WTC11 (cell line): ENCODE measurements around the gene ADCY10. TPM values are rescaled to one million over a fixed set of nuclear protein-coding genes. Genes with fewer than 3 reads are reported as not detected.

Experiments
- ATAC-seq: fragments of 200-7000 bp; cut with Tn5 transposase; 2 replicates; pipeline ENCODE4 v1.10.0; 2021; ENCODE audit warnings: mild to moderate bottlenecking, moderate library complexity
- CTCF ChIA-PET: fragments of 300-600 bp; sonication (Branson Sonifier 250); formaldehyde crosslinking; loops from one replicate; lab custom pipeline; 2021; ENCODE audit warnings: antibody characterized with exemption; lab: Charles Lee
- POLR2A ChIA-PET: fragments of 350-600 bp; sonication (Branson Sonifier 250); formaldehyde crosslinking; loops from one replicate; lab custom pipeline; 2021; ENCODE audit warnings: antibody characterized with exemption; lab: Charles Lee
- DNase-seq: peaks from one replicate; pipeline ENCODE4 v3.0.0; 2021; ENCODE audit warnings: low spot score
- H3K27ac Mint-ChIP-seq: 2 replicates; pipeline ENCODE4 v1.8.0; 2021; ENCODE audit warnings: mixed read lengths
- H3K27me3 Mint-ChIP-seq: 2 replicates; pipeline ENCODE4 v1.8.0; 2021; ENCODE audit warnings: low read depth, mild to moderate bottlenecking, moderate library complexity, mixed read lengths
- H3K36me3 Mint-ChIP-seq: 2 replicates; pipeline ENCODE4 v1.8.0; 2021; ENCODE audit warnings: mixed read lengths
- H3K4me1 Mint-ChIP-seq: 2 replicates; pipeline ENCODE4 v1.8.0; 2022; ENCODE audit warnings: mixed read lengths
- H3K4me3 Mint-ChIP-seq: 2 replicates; pipeline ENCODE4 v1.8.0; 2021; ENCODE audit warnings: mild to moderate bottlenecking, moderate library complexity, mixed read lengths
- H3K9me3 Mint-ChIP-seq: 2 replicates; pipeline ENCODE4 v1.8.0; 2021; ENCODE audit warnings: mixed read lengths
- GRHL2 ChIP-seq: fragments of 250-450 bp; sonication (Bioruptor Pico); IDR thresholded peaks from 2 replicates; pipeline ENCODE4 v1.8.0; 2022; ENCODE audit warnings: mild to moderate bottlenecking, moderate library complexity; ENCODE audit not compliant: insufficient replicate concordance, severe bottlenecking
- JAZF1 ChIP-seq: fragments of 250-450 bp; sonication (Bioruptor Pico); IDR thresholded peaks from 2 replicates; pipeline ENCODE4 v1.9.0; 2021; ENCODE audit warnings: moderate library complexity, mild to moderate bottlenecking, inconsistent platforms
- NFYB ChIP-seq: sonication (generic); formaldehyde crosslinking; conservative IDR thresholded peaks from 2 replicates; pipeline ENCODE4 v1.8.0; 2022; ENCODE audit warnings: low read depth, missing genetic modification reagents
- PRRX2 ChIP-seq: fragments of 250-450 bp; sonication (Bioruptor Pico); IDR thresholded peaks from 2 replicates; pipeline ENCODE4 v1.8.0; 2021; ENCODE audit warnings: mild to moderate bottlenecking
- SOX15 ChIP-seq: fragments of 250-450 bp; sonication (Bioruptor Pico); IDR thresholded peaks from 2 replicates; pipeline ENCODE4 v1.9.0; 2021; ENCODE audit warnings: mild to moderate bottlenecking
- TCF7 ChIP-seq: sonication (generic); formaldehyde crosslinking; IDR thresholded peaks from 2 replicates; pipeline ENCODE4 v1.8.0; 2022; ENCODE audit warnings: mild to moderate bottlenecking, low read depth, missing genetic modification reagents, moderate library complexity
- TEAD4 ChIP-seq: sonication (generic); formaldehyde crosslinking; IDR thresholded peaks from 2 replicates; pipeline ENCODE4 v1.8.0; 2022; ENCODE audit warnings: mild to moderate bottlenecking, missing genetic modification reagents
- ZNF121 ChIP-seq: sonication (generic); formaldehyde crosslinking; IDR thresholded peaks from 2 replicates; pipeline ENCODE4 v1.8.0; 2023; ENCODE audit warnings: missing genetic modification reagents
- ZNF219 ChIP-seq: sonication (generic); formaldehyde crosslinking; IDR thresholded peaks from 2 replicates; pipeline ENCODE4 v1.8.0; 2023; ENCODE audit warnings: missing genetic modification reagents, mild to moderate bottlenecking, borderline replicate concordance
- ZNF232 ChIP-seq: sonication (generic); formaldehyde crosslinking; IDR thresholded peaks from 2 replicates; pipeline ENCODE4 v1.8.0; 2022; ENCODE audit warnings: mild to moderate bottlenecking, missing genetic modification reagents
- total RNA-seq: library from RNA; stranded (reverse); gene quantifications from 3 replicates; pipeline ENCODE4 v1.2.3, GENCODE V29; 2021
- TF ChIP-seq, protein P1 (sequence below): fragments of 250-450 bp; sonication (Bioruptor Pico); IDR thresholded peaks from 2 replicates; pipeline ENCODE4 v1.9.0; 2021; ENCODE audit warnings: moderate library complexity, mild to moderate bottlenecking, inconsistent platforms, borderline replicate concordance
- TF ChIP-seq, protein P2 (sequence below): sonication (generic); formaldehyde crosslinking; IDR thresholded peaks from 2 replicates; pipeline ENCODE4 v1.8.0; 2022; ENCODE audit warnings: mild to moderate bottlenecking, missing genetic modification reagents
- TF ChIP-seq, protein P3 (sequence below): sonication (generic); formaldehyde crosslinking; IDR thresholded peaks from 2 replicates; pipeline ENCODE4 v1.8.1; 2023; ENCODE audit warnings: mild to moderate bottlenecking, missing genetic modification reagents, moderate library complexity
- TF ChIP-seq, protein P4 (sequence below): sonication (generic); formaldehyde crosslinking; IDR thresholded peaks from 2 replicates; pipeline ENCODE4 v1.8.1; 2023; ENCODE audit warnings: mild to moderate bottlenecking, moderate library complexity, missing genetic modification reagents
- TF ChIP-seq, protein P5 (sequence below): sonication (generic); formaldehyde crosslinking; IDR thresholded peaks from 2 replicates; pipeline ENCODE4 v1.8.1; 2022; ENCODE audit warnings: low read depth, mild to moderate bottlenecking, moderate library complexity, missing genetic modification reagents, borderline replicate concordance
- TF ChIP-seq, protein P6 (sequence below): sonication (generic); formaldehyde crosslinking; IDR thresholded peaks from 2 replicates; pipeline ENCODE4 v1.8.0; 2023; ENCODE audit warnings: missing genetic modification reagents
- TF ChIP-seq, protein P7 (sequence below): sonication (generic); formaldehyde crosslinking; IDR thresholded peaks from 2 replicates; pipeline ENCODE4 v1.8.1; 2022; ENCODE audit warnings: mild to moderate bottlenecking, missing genetic modification reagents, moderate library complexity, borderline replicate concordance
- TF ChIP-seq, protein P8 (sequence below): sonication (generic); formaldehyde crosslinking; IDR thresholded peaks from 2 replicates; pipeline ENCODE4 v1.8.0; 2022; ENCODE audit warnings: mild to moderate bottlenecking, missing genetic modification reagents
- TF ChIP-seq, protein P9 (sequence below): fragments of 250-450 bp; sonication (Bioruptor Pico); IDR thresholded peaks from 2 replicates; pipeline ENCODE4 v1.9.0; 2021; ENCODE audit warnings: mild to moderate bottlenecking

The ADCY10 gene
- total RNA-seq, 1 experiment from 2014 or later = 0.07 TPM

DNA sequence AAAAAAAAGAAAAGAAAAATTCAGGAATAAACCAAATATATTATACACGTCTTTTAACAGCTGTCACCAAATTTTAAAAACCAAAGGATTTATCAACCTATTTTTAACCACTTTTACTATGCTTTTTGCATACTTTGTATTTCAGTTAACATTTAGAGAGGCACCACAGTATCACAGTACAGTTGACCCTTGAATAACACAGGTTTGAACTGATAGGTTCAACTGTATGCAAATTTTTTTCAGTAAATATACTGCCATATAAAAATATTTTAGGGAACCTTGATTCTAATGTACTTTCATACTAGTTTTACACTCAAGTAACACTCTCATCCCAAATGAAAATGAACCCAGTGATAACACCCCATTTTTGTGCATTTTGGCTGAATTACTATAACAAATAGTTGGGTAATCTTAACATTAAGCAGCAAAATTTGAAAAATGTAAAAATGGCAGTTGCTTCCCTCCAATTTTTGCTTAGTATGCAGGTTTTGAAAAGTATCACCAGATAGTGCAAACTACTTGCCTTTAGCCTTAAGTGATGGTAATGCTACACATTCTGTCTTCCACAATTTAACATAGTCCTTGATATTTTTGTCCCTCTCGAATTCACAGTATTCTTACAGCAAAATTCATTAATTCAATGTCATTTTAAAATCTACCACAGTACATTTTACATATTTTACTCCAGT, 10.8 kb upstream of the ADCY10 start:
- TF ChIP-seq ZNF232 (no peak), PRRX2 (CRISPR knock-in tag) (no peak), ZNF219 (CRISPR knock-in tag) (no peak), ZNF121 (no peak)
- TF ChIP-seq, protein P1, sequence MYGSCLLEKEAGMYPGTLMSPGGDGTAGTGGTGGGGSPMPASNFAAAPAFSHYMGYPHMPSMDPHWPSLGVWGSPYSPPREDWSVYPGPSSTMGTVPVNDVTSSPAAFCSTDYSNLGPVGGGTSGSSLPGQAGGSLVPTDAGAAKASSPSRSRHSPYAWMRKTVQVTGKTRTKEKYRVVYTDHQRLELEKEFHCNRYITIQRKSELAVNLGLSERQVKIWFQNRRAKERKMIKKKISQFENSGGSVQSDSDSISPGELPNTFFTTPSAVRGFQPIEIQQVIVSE (CRISPR knock-in tag) = no peak
- TF ChIP-seq, protein P2, sequence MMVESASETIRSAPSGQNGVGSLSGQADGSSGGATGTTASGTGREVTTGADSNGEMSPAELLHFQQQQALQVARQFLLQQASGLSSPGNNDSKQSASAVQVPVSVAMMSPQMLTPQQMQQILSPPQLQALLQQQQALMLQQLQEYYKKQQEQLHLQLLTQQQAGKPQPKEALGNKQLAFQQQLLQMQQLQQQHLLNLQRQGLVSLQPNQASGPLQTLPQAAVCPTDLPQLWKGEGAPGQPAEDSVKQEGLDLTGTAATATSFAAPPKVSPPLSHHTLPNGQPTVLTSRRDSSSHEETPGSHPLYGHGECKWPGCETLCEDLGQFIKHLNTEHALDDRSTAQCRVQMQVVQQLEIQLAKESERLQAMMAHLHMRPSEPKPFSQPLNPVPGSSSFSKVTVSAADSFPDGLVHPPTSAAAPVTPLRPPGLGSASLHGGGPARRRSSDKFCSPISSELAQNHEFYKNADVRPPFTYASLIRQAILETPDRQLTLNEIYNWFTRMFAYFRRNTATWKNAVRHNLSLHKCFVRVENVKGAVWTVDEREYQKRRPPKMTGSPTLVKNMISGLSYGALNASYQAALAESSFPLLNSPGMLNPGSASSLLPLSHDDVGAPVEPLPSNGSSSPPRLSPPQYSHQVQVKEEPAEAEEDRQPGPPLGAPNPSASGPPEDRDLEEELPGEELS (CRISPR knock-in tag) = no peak
- TF ChIP-seq, protein P3, sequence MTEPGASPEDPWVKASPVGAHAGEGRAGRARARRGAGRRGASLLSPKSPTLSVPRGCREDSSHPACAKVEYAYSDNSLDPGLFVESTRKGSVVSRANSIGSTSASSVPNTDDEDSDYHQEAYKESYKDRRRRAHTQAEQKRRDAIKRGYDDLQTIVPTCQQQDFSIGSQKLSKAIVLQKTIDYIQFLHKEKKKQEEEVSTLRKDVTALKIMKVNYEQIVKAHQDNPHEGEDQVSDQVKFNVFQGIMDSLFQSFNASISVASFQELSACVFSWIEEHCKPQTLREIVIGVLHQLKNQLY (CRISPR knock-in tag) = no peak
- peaks cover 30% of the 10 kb centered on the region for H3K4me1 Mint-ChIP-seq
- ChIA-PET CTCF (no interaction called here), POLR2A (interaction anchor here (0.7 to 2.8 kb wide), 2 partner anchors 11 to 32 kb away, joined by 4 to 8 read pairs; partner anchors contain the start of gene DCAF6)
- H3K9me3 Mint-ChIP-seq = no peaks in the 10 kb centered on the region
- H3K27ac Mint-ChIP-seq = no peak overlapping the region
- H3K36me3 Mint-ChIP-seq = no peaks in the 10 kb centered on the region
- DNase-seq (no peak), ATAC-seq (no peak)
- H3K27me3 Mint-ChIP-seq = no peaks in the 10 kb centered on the region
- H3K4me3 Mint-ChIP-seq = no peak overlapping the region

DNA sequence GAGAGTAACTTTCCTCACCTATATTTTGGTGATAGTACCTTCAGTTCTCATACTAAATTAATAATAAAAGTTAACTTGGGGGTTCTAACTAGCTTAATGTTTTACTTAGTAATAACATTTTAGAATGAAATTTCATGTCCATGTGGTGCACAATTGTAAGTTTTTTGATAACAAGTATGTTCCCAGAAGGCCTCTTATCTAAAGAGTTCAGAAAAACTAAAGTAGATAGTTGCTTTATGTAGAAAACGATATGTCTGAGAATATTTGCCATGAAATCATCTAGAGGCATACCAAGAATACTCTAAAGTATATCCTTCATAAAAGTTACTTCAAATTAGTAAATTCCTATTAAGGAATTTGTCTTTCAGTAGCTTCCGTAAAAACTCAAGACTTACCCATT, 10.2 kb upstream of the ADCY10 start:
- Mint-ChIP-seq H3K36me3 (no peaks in the 10 kb centered on the region), H3K9me3 (no peaks in the 10 kb centered on the region), H3K27me3 (no peaks in the 10 kb centered on the region), H3K27ac (no peak overlapping the region), H3K4me3 (no peak overlapping the region), H3K4me1 (peaks cover 30% of the 10 kb centered on the region)
- ChIA-PET CTCF (no interaction called here), POLR2A (interaction anchor here (0.7 kb wide), 1 partner anchor 31 kb away, joined by 4 read pairs; no protein-coding TSS in a partner anchor)
- ATAC-seq (no peak), DNase-seq (no peak)
- TF ChIP-seq NFYB (CRISPR knock-in tag) (no peak), GRHL2 (CRISPR knock-in tag) (no peak), JAZF1 (no peak), TEAD4 (no peak), TCF7 (CRISPR knock-in tag) (no peak), SOX15 (CRISPR knock-in tag) (no peak), ZNF219 (CRISPR knock-in tag) (no peak)
- TF ChIP-seq, protein P2 (CRISPR knock-in tag) = no peak
- TF ChIP-seq, protein P4, sequence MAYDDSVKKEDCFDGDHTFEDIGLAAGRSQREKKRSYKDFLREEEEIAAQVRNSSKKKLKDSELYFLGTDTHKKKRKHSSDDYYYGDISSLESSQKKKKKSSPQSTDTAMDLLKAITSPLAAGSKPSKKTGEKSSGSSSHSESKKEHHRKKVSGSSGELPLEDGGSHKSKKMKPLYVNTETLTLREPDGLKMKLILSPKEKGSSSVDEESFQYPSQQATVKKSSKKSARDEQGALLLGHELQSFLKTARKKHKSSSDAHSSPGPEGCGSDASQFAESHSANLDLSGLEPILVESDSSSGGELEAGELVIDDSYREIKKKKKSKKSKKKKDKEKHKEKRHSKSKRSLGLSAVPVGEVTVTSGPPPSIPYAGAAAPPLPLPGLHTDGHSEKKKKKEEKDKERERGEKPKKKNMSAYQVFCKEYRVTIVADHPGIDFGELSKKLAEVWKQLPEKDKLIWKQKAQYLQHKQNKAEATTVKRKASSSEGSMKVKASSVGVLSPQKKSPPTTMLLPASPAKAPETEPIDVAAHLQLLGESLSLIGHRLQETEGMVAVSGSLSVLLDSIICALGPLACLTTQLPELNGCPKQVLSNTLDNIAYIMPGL = no peak
- TF ChIP-seq, protein P5, sequence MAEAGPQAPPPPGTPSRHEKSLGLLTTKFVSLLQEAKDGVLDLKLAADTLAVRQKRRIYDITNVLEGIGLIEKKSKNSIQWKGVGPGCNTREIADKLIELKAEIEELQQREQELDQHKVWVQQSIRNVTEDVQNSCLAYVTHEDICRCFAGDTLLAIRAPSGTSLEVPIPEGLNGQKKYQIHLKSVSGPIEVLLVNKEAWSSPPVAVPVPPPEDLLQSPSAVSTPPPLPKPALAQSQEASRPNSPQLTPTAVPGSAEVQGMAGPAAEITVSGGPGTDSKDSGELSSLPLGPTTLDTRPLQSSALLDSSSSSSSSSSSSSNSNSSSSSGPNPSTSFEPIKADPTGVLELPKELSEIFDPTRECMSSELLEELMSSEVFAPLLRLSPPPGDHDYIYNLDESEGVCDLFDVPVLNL (CRISPR knock-in tag) = no peak
- TF ChIP-seq, protein P6, sequence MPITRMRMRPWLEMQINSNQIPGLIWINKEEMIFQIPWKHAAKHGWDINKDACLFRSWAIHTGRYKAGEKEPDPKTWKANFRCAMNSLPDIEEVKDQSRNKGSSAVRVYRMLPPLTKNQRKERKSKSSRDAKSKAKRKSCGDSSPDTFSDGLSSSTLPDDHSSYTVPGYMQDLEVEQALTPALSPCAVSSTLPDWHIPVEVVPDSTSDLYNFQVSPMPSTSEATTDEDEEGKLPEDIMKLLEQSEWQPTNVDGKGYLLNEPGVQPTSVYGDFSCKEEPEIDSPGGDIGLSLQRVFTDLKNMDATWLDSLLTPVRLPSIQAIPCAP (CRISPR knock-in tag) = no peak
- TF ChIP-seq, protein P7, sequence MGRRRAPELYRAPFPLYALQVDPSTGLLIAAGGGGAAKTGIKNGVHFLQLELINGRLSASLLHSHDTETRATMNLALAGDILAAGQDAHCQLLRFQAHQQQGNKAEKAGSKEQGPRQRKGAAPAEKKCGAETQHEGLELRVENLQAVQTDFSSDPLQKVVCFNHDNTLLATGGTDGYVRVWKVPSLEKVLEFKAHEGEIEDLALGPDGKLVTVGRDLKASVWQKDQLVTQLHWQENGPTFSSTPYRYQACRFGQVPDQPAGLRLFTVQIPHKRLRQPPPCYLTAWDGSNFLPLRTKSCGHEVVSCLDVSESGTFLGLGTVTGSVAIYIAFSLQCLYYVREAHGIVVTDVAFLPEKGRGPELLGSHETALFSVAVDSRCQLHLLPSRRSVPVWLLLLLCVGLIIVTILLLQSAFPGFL (CRISPR knock-in tag) = no peak
- TF ChIP-seq, protein P8, sequence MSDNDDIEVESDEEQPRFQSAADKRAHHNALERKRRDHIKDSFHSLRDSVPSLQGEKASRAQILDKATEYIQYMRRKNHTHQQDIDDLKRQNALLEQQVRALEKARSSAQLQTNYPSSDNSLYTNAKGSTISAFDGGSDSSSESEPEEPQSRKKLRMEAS = no peak
- TF ChIP-seq, protein P9, sequence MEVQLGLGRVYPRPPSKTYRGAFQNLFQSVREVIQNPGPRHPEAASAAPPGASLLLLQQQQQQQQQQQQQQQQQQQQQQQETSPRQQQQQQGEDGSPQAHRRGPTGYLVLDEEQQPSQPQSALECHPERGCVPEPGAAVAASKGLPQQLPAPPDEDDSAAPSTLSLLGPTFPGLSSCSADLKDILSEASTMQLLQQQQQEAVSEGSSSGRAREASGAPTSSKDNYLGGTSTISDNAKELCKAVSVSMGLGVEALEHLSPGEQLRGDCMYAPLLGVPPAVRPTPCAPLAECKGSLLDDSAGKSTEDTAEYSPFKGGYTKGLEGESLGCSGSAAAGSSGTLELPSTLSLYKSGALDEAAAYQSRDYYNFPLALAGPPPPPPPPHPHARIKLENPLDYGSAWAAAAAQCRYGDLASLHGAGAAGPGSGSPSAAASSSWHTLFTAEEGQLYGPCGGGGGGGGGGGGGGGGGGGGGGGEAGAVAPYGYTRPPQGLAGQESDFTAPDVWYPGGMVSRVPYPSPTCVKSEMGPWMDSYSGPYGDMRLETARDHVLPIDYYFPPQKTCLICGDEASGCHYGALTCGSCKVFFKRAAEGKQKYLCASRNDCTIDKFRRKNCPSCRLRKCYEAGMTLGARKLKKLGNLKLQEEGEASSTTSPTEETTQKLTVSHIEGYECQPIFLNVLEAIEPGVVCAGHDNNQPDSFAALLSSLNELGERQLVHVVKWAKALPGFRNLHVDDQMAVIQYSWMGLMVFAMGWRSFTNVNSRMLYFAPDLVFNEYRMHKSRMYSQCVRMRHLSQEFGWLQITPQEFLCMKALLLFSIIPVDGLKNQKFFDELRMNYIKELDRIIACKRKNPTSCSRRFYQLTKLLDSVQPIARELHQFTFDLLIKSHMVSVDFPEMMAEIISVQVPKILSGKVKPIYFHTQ (CRISPR knock-in tag) = no peak
